ENCODE measurements around the gene TACC2. TPM values are rescaled to one million over a fixed set of nuclear protein-coding genes. Genes with fewer than 3 reads are reported as not detected.
A peak's percentile ranks its signal among the peaks of the same experiment; 100 is the strongest.

Gene TACC2
- total RNA-seq, 2 experiments from 2014 or later = not detected

DNA sequence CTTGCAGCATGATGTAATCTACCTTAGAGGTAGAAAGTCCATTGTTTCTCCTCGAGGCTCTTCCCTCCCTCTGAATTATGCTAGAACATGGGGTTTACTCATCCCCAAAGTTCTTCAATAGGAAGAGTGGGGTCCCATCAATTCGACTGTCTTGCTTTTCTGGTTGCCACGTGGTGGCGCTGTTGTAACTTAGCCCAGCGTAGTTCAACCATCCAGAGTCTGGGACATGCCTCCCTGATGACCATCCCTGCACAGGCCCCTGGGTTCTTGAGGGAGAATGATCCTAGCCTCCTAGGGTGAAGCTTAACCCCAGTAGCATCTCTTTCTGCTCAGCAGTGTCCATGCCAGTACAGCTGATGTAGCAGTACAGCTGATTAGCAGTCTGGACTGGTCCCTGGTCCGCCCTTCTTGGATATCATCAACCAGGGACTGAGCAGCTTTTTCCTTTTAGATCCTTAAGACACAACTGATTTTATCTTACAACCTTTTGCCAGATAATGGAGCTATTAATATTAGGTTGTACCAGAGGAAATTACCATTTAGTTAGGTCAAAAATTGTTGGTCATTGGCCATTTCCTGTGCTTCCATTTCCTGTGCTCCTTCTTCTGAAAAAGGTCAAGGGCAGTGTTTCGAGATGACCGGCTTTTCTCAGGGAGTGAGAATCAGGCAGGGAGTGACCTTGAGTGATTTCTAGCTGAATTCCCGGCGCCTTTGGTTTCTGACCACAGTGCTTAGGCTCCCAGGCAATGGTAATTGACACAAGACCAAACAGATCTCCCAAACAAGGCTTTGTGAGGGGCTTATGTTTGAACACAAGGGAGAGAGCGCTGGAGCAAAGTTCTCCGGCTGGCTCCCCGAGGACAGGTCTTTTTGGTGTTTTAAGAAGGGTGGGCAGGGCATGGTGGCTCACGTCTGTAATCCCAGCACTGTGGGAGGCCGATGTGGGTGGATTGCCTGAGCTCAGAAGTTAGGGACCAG lies 65.4 kb downstream of the TACC2 start:
- H3K4me2 ChIP-seq (ENCODE audit: low read length) = no peak overlapping the region
- no peak for DNase-seq (ENCODE audit: low spot score)

DNA sequence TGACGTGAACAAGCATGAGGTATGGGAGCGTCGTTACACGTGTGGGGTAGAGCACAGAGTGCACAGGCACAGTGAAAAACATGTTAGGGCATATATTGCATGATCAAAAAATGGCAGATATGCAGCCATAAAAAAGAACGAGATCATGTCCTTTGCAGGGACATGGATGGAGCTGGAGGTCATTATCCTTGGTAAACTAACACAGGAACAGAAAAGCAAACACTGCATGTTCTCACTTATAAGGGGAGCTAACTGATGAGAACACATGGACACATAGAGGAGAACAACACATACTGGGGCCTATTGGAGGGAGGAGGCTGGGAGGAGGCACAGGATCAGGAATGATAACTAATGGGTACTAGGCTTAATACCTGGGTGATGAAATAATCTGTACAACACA lies 66.3 kb downstream of the TACC2 start:
- BruUV-seq (replicated peaks) = no TSS peak
- Histone ChIP-seq H3K4me1 (ENCODE audit: insufficient read depth, low read length, poor library complexity, severe bottlenecking) (no peaks in the 10 kb centered on the region), H2AFZ (ENCODE audit: low read length) (no peak overlapping the region), H3K9me2 (ENCODE audit: insufficient read depth, low read length) (no peaks in the 10 kb centered on the region), H3K9me3 (ENCODE audit: low read length) (no peaks in the 10 kb centered on the region), H3K27ac (ENCODE audit: low read depth, low read length, poor library complexity, severe bottlenecking) (no peak overlapping the region), H3K4me2 (ENCODE audit: low read length) (no peak overlapping the region), H3K79me2 (ENCODE audit: insufficient read depth, low read depth, low read length) (no peaks in the 10 kb centered on the region), H4K20me1 (ENCODE audit: insufficient read depth, low read length) (no peaks in the 10 kb centered on the region), H3K4me3 (ENCODE audit: low read depth, low read length, poor library complexity, severe bottlenecking) (no peak overlapping the region), H3K36me3 (ENCODE audit: insufficient read depth, low read length) (no peaks in the 10 kb centered on the region)
- ChIA-PET CTCF (ENCODE audit: unreplicated experiment) (no interaction called here), POLR2A (no interaction called here)
- no peak for TF ChIP-seq EZH2phosphoT487 (IDR thresholded peaks at IDR 0.05; ENCODE audit: borderline replicate concordance, low read depth, low read length)
- TF ChIP-seq, protein P1, sequence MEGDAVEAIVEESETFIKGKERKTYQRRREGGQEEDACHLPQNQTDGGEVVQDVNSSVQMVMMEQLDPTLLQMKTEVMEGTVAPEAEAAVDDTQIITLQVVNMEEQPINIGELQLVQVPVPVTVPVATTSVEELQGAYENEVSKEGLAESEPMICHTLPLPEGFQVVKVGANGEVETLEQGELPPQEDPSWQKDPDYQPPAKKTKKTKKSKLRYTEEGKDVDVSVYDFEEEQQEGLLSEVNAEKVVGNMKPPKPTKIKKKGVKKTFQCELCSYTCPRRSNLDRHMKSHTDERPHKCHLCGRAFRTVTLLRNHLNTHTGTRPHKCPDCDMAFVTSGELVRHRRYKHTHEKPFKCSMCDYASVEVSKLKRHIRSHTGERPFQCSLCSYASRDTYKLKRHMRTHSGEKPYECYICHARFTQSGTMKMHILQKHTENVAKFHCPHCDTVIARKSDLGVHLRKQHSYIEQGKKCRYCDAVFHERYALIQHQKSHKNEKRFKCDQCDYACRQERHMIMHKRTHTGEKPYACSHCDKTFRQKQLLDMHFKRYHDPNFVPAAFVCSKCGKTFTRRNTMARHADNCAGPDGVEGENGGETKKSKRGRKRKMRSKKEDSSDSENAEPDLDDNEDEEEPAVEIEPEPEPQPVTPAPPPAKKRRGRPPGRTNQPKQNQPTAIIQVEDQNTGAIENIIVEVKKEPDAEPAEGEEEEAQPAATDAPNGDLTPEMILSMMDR (conservative IDR thresholded peaks at IDR 0.05; ENCODE audit: low read length) = no peak
- DNase-seq (ENCODE audit: low spot score) = no peak
- intact Hi-C loops (cut with micrococcal nuclease; ENCODE audit: unreplicated experiment) = no loop called here

More for the DNA sequence above, 65.4 kb downstream of the TACC2 start:
- no peaks in the 10 kb centered on the region for H3K79me2 ChIP-seq (ENCODE audit: insufficient read depth, low read depth, low read length)
- intact Hi-C loops (cut with micrococcal nuclease; ENCODE audit: unreplicated experiment) = no loop called here
- ChIA-PET POLR2A (no interaction called here), CTCF (ENCODE audit: unreplicated experiment) (no interaction called here)
- TF ChIP-seq, protein P1 (conservative IDR thresholded peaks at IDR 0.05; ENCODE audit: low read length) = peak; percentile 70
- no peak for TF ChIP-seq EZH2phosphoT487 (IDR thresholded peaks at IDR 0.05; ENCODE audit: borderline replicate concordance, low read depth, low read length)
- H3K36me3 ChIP-seq (ENCODE audit: insufficient read depth, low read length) = no peaks in the 10 kb centered on the region
- no peak overlapping the region for H3K4me3 ChIP-seq (ENCODE audit: low read depth, low read length, poor library complexity, severe bottlenecking)
- H4K20me1 ChIP-seq (ENCODE audit: insufficient read depth, low read length) = no peaks in the 10 kb centered on the region
- BruUV-seq (replicated peaks) = no TSS peak
- no peak overlapping the region for H3K27ac ChIP-seq (ENCODE audit: low read depth, low read length, poor library complexity, severe bottlenecking)
- no peaks in the 10 kb centered on the region for H3K9me2 ChIP-seq (ENCODE audit: insufficient read depth, low read length)
- no peak overlapping the region for H2AFZ ChIP-seq (ENCODE audit: low read length)
- H3K9me3 ChIP-seq (ENCODE audit: low read length) = no peaks in the 10 kb centered on the region
- no peaks in the 10 kb centered on the region for H3K4me1 ChIP-seq (ENCODE audit: insufficient read depth, low read length, poor library complexity, severe bottlenecking)

Measured in OCI-LY7 (cell line).